WTC11 (cell line): Measurements from ENCODE around the gene GRIK2. TPM values are rescaled to one million over a fixed set of nuclear protein-coding genes. Genes with fewer than 3 reads are reported as not detected.
A peak's percentile ranks its signal among the peaks of the same experiment; 100 is the strongest.

Source experiments
- ATAC-seq: fragments of 200-7000 bp; cut with Tn5 transposase; 2 replicates; pipeline ENCODE4 v1.10.0; 2021; ENCODE audit warnings: mild to moderate bottlenecking, moderate library complexity
- CTCF ChIA-PET: fragments of 300-600 bp; sonication (Branson Sonifier 250); formaldehyde crosslinking; loops from one replicate; lab custom pipeline; 2021; ENCODE audit warnings: antibody characterized with exemption; lab: Charles Lee
- POLR2A ChIA-PET: fragments of 350-600 bp; sonication (Branson Sonifier 250); formaldehyde crosslinking; loops from one replicate; lab custom pipeline; 2021; ENCODE audit warnings: antibody characterized with exemption; lab: Charles Lee
- DNase-seq: peaks from one replicate; pipeline ENCODE4 v3.0.0; 2021; ENCODE audit warnings: low spot score
- H3K27ac Mint-ChIP-seq: 2 replicates; pipeline ENCODE4 v1.8.0; 2021; ENCODE audit warnings: mixed read lengths
- H3K27me3 Mint-ChIP-seq: 2 replicates; pipeline ENCODE4 v1.8.0; 2021; ENCODE audit warnings: low read depth, mild to moderate bottlenecking, moderate library complexity, mixed read lengths
- H3K36me3 Mint-ChIP-seq: 2 replicates; pipeline ENCODE4 v1.8.0; 2021; ENCODE audit warnings: mixed read lengths
- H3K4me1 Mint-ChIP-seq: 2 replicates; pipeline ENCODE4 v1.8.0; 2022; ENCODE audit warnings: mixed read lengths
- H3K4me3 Mint-ChIP-seq: 2 replicates; pipeline ENCODE4 v1.8.0; 2021; ENCODE audit warnings: mild to moderate bottlenecking, moderate library complexity, mixed read lengths
- H3K9me3 Mint-ChIP-seq: 2 replicates; pipeline ENCODE4 v1.8.0; 2021; ENCODE audit warnings: mixed read lengths
- ATF1 ChIP-seq: sonication (generic); formaldehyde crosslinking; IDR thresholded peaks from 2 replicates; pipeline ENCODE4 v1.8.1; 2023; ENCODE audit warnings: mild to moderate bottlenecking, moderate library complexity, missing genetic modification reagents
- FOXK1 ChIP-seq: sonication (generic); formaldehyde crosslinking; IDR thresholded peaks from 2 replicates; pipeline ENCODE4 v1.8.0; 2022; ENCODE audit warnings: mild to moderate bottlenecking, moderate library complexity, missing genetic modification reagents
- JAZF1 ChIP-seq: fragments of 250-450 bp; sonication (Bioruptor Pico); IDR thresholded peaks from 2 replicates; pipeline ENCODE4 v1.9.0; 2021; ENCODE audit warnings: moderate library complexity, mild to moderate bottlenecking, inconsistent platforms
- JUN ChIP-seq: sonication (generic); formaldehyde crosslinking; IDR thresholded peaks from 2 replicates; pipeline ENCODE4 v1.8.0; 2023; ENCODE audit warnings: mild to moderate bottlenecking, missing genetic modification reagents
- KAT7 ChIP-seq: sonication (generic); formaldehyde crosslinking; IDR thresholded peaks from 2 replicates; pipeline ENCODE4 v1.8.1; 2023; ENCODE audit warnings: missing genetic modification reagents, mild to moderate bottlenecking, borderline replicate concordance
- PRRX2 ChIP-seq: fragments of 250-450 bp; sonication (Bioruptor Pico); IDR thresholded peaks from 2 replicates; pipeline ENCODE4 v1.8.0; 2021; ENCODE audit warnings: mild to moderate bottlenecking
- SOX15 ChIP-seq: fragments of 250-450 bp; sonication (Bioruptor Pico); IDR thresholded peaks from 2 replicates; pipeline ENCODE4 v1.9.0; 2021; ENCODE audit warnings: mild to moderate bottlenecking
- TEAD4 ChIP-seq: sonication (generic); formaldehyde crosslinking; IDR thresholded peaks from 2 replicates; pipeline ENCODE4 v1.8.0; 2022; ENCODE audit warnings: mild to moderate bottlenecking, missing genetic modification reagents
- ZNF138 ChIP-seq: sonication (generic); formaldehyde crosslinking; conservative IDR thresholded peaks from 2 replicates; pipeline ENCODE4 v1.8.1; 2022; ENCODE audit warnings: mild to moderate bottlenecking, moderate library complexity, missing genetic modification reagents
- ZNF219 ChIP-seq: sonication (generic); formaldehyde crosslinking; IDR thresholded peaks from 2 replicates; pipeline ENCODE4 v1.8.0; 2023; ENCODE audit warnings: missing genetic modification reagents, mild to moderate bottlenecking, borderline replicate concordance
- ZNF416 ChIP-seq: fragments of 250-450 bp; sonication (Bioruptor Pico); IDR thresholded peaks from 2 replicates; pipeline ENCODE4 v1.9.0; 2021; ENCODE audit warnings: mild to moderate bottlenecking, inconsistent platforms
- ZNF423 ChIP-seq: fragments of 250-450 bp; sonication (Bioruptor Pico); IDR thresholded peaks from 2 replicates; pipeline ENCODE4 v2.1.2; 2022; ENCODE audit warnings: mild to moderate bottlenecking, moderate library complexity
- total RNA-seq: library from RNA; stranded (reverse); gene quantifications from 3 replicates; pipeline ENCODE4 v1.2.3, GENCODE V29; 2021
- TF ChIP-seq, protein P1 (sequence below): sonication (generic); formaldehyde crosslinking; IDR thresholded peaks from 2 replicates; pipeline ENCODE4 v1.8.1; 2023; ENCODE audit warnings: mild to moderate bottlenecking, missing genetic modification reagents
- TF ChIP-seq, protein P2 (sequence below): sonication (generic); formaldehyde crosslinking; IDR thresholded peaks from 2 replicates; pipeline ENCODE4 v1.8.0; 2023; ENCODE audit warnings: missing genetic modification reagents, mild to moderate bottlenecking, borderline replicate concordance
- TF ChIP-seq, protein P3 (sequence below): sonication (generic); formaldehyde crosslinking; IDR thresholded peaks from 2 replicates; pipeline ENCODE4 v1.8.1; 2023; ENCODE audit warnings: mild to moderate bottlenecking, missing genetic modification reagents, moderate library complexity
- TF ChIP-seq, protein P4 (sequence below): fragments of 250-450 bp; sonication (Bioruptor Pico); IDR thresholded peaks from 2 replicates; pipeline ENCODE4 v1.9.0; 2021; ENCODE audit warnings: mild to moderate bottlenecking
- TF ChIP-seq, protein P5 (sequence below): fragments of 200-600 bp; IDR thresholded peaks from 2 replicates; pipeline ENCODE4 v1.8.0; 2022; ENCODE audit warnings: antibody characterized with exemption
- TF ChIP-seq, protein P6 (sequence below): sonication (generic); formaldehyde crosslinking; conservative IDR thresholded peaks from 2 replicates; pipeline ENCODE4 v1.8.1; 2022; ENCODE audit warnings: mild to moderate bottlenecking, missing genetic modification reagents
- TF ChIP-seq, protein P7 (sequence below): sonication (generic); formaldehyde crosslinking; IDR thresholded peaks from 2 replicates; pipeline ENCODE4 v1.8.1; 2023; ENCODE audit warnings: mild to moderate bottlenecking, missing genetic modification reagents
- TF ChIP-seq, protein P8 (sequence below): sonication (generic); formaldehyde crosslinking; IDR thresholded peaks from 2 replicates; pipeline ENCODE4 v1.8.1; 2022; ENCODE audit warnings: low read depth, missing genetic modification reagents, borderline replicate concordance
- TF ChIP-seq, protein P9 (sequence below): sonication (generic); formaldehyde crosslinking; IDR thresholded peaks from 2 replicates; pipeline ENCODE4 v1.8.1; 2023; ENCODE audit warnings: mild to moderate bottlenecking, missing genetic modification reagents, moderate library complexity

The GRIK2 gene
- total RNA-seq, 1 experiment from 2014 or later = 2.7 TPM

DNA sequence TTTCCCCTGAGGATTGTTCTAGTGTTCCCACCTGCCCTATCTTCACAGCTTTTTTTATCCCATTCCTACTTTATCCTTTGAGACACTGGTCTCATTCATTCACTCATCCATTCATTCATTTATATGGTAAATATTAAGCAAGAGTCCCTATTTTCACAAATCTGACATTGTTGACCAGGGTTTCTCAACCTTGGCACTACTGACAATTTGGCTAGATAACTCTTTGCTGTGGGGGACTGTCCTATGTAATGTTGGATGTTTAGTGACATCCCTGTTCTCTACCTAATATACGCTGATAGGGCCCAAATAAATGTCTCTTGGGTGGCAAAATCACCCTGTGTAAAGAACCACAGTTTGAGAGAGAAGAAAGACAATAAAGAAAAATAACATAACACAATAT is 345.0 kb downstream of the GRIK2 start:
- ChIA-PET CTCF (no interaction called here), POLR2A (no interaction called here)
- Mint-ChIP-seq H3K27ac (no peak overlapping the region), H3K27me3 (no peaks in the 10 kb centered on the region), H3K4me1 (peaks cover 38% of the 10 kb centered on the region)
- TF ChIP-seq, protein P1, sequence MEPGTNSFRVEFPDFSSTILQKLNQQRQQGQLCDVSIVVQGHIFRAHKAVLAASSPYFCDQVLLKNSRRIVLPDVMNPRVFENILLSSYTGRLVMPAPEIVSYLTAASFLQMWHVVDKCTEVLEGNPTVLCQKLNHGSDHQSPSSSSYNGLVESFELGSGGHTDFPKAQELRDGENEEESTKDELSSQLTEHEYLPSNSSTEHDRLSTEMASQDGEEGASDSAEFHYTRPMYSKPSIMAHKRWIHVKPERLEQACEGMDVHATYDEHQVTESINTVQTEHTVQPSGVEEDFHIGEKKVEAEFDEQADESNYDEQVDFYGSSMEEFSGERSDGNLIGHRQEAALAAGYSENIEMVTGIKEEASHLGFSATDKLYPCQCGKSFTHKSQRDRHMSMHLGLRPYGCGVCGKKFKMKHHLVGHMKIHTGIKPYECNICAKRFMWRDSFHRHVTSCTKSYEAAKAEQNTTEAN = no peak
- TF ChIP-seq, protein P2, sequence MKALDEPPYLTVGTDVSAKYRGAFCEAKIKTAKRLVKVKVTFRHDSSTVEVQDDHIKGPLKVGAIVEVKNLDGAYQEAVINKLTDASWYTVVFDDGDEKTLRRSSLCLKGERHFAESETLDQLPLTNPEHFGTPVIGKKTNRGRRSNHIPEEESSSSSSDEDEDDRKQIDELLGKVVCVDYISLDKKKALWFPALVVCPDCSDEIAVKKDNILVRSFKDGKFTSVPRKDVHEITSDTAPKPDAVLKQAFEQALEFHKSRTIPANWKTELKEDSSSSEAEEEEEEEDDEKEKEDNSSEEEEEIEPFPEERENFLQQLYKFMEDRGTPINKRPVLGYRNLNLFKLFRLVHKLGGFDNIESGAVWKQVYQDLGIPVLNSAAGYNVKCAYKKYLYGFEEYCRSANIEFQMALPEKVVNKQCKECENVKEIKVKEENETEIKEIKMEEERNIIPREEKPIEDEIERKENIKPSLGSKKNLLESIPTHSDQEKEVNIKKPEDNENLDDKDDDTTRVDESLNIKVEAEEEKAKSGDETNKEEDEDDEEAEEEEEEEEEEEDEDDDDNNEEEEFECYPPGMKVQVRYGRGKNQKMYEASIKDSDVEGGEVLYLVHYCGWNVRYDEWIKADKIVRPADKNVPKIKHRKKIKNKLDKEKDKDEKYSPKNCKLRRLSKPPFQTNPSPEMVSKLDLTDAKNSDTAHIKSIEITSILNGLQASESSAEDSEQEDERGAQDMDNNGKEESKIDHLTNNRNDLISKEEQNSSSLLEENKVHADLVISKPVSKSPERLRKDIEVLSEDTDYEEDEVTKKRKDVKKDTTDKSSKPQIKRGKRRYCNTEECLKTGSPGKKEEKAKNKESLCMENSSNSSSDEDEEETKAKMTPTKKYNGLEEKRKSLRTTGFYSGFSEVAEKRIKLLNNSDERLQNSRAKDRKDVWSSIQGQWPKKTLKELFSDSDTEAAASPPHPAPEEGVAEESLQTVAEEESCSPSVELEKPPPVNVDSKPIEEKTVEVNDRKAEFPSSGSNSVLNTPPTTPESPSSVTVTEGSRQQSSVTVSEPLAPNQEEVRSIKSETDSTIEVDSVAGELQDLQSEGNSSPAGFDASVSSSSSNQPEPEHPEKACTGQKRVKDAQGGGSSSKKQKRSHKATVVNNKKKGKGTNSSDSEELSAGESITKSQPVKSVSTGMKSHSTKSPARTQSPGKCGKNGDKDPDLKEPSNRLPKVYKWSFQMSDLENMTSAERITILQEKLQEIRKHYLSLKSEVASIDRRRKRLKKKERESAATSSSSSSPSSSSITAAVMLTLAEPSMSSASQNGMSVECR = no peak
- TF ChIP-seq TEAD4 (CRISPR knock-in tag) = no peak
- no peak for TF ChIP-seq JUN (CRISPR knock-in tag)
- TF ChIP-seq, protein P3, sequence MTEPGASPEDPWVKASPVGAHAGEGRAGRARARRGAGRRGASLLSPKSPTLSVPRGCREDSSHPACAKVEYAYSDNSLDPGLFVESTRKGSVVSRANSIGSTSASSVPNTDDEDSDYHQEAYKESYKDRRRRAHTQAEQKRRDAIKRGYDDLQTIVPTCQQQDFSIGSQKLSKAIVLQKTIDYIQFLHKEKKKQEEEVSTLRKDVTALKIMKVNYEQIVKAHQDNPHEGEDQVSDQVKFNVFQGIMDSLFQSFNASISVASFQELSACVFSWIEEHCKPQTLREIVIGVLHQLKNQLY = no peak
- TF ChIP-seq KAT7 (CRISPR knock-in tag) = no peak
- TF ChIP-seq ZNF423 (CRISPR knock-in tag) = no peak
- no peak for TF ChIP-seq ATF1 (CRISPR knock-in tag)
- TF ChIP-seq, protein P4, sequence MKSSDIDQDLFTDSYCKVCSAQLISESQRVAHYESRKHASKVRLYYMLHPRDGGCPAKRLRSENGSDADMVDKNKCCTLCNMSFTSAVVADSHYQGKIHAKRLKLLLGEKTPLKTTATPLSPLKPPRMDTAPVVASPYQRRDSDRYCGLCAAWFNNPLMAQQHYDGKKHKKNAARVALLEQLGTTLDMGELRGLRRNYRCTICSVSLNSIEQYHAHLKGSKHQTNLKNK (CRISPR knock-in tag) = no peak
- TF ChIP-seq, protein P5, sequence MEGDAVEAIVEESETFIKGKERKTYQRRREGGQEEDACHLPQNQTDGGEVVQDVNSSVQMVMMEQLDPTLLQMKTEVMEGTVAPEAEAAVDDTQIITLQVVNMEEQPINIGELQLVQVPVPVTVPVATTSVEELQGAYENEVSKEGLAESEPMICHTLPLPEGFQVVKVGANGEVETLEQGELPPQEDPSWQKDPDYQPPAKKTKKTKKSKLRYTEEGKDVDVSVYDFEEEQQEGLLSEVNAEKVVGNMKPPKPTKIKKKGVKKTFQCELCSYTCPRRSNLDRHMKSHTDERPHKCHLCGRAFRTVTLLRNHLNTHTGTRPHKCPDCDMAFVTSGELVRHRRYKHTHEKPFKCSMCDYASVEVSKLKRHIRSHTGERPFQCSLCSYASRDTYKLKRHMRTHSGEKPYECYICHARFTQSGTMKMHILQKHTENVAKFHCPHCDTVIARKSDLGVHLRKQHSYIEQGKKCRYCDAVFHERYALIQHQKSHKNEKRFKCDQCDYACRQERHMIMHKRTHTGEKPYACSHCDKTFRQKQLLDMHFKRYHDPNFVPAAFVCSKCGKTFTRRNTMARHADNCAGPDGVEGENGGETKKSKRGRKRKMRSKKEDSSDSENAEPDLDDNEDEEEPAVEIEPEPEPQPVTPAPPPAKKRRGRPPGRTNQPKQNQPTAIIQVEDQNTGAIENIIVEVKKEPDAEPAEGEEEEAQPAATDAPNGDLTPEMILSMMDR = no peak
- no peak for TF ChIP-seq FOXK1 (CRISPR knock-in tag)
- TF ChIP-seq, all 79 proteins: peak for 0
- DNase-seq = no peak
- Mint-ChIP-seq H3K4me3 (no peak overlapping the region), H3K36me3 (peaks cover 45% of the 10 kb centered on the region), H3K9me3 (peaks cover 43% of the 10 kb centered on the region)
- no peak for ATAC-seq

DNA sequence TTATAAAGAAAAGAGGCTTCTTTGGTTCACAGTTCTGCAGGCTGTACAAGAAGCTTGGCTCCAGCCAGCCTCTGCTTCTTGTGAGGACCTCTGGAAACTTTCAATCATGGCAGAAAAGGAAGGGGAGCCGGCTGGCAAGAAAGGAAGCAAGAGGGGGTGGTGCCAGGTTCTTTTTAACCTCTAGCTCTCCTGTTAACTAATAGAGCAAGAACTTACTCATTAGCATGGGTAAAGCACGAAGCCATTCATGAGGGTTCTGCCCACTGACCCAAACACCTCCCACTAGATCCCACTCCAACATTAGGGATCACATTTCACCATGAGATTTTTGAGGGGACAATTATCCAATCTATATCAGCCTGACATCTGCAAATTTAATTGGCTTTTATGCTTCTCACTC is 347.1 kb downstream of the GRIK2 start:
- H3K36me3 Mint-ChIP-seq = peaks cover 28% of the 10 kb centered on the region
- ATAC-seq (peak; percentile 64), DNase-seq (no peak)
- H3K4me1 Mint-ChIP-seq = peaks cover 34% of the 10 kb centered on the region
- CTCF ChIA-PET = no interaction called here
- H3K27ac Mint-ChIP-seq = peak overlapping the region; percentile 96
- peaks cover 28% of the 10 kb centered on the region for H3K9me3 Mint-ChIP-seq
- TF ChIP-seq PRRX2 (CRISPR knock-in tag) (no peak), SOX15 (no peak), ZNF138 (CRISPR knock-in tag) (no peak), ZNF416 (CRISPR knock-in tag) (no peak), JAZF1 (CRISPR knock-in tag) (no peak), ZNF219 (no peak)
- TF ChIP-seq, protein P6, sequence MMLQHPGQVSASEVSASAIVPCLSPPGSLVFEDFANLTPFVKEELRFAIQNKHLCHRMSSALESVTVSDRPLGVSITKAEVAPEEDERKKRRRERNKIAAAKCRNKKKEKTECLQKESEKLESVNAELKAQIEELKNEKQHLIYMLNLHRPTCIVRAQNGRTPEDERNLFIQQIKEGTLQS = no peak
- TF ChIP-seq, protein P7, sequence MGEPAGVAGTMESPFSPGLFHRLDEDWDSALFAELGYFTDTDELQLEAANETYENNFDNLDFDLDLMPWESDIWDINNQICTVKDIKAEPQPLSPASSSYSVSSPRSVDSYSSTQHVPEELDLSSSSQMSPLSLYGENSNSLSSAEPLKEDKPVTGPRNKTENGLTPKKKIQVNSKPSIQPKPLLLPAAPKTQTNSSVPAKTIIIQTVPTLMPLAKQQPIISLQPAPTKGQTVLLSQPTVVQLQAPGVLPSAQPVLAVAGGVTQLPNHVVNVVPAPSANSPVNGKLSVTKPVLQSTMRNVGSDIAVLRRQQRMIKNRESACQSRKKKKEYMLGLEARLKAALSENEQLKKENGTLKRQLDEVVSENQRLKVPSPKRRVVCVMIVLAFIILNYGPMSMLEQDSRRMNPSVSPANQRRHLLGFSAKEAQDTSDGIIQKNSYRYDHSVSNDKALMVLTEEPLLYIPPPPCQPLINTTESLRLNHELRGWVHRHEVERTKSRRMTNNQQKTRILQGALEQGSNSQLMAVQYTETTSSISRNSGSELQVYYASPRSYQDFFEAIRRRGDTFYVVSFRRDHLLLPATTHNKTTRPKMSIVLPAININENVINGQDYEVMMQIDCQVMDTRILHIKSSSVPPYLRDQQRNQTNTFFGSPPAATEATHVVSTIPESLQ (CRISPR knock-in tag) = no peak
- TF ChIP-seq, protein P8, sequence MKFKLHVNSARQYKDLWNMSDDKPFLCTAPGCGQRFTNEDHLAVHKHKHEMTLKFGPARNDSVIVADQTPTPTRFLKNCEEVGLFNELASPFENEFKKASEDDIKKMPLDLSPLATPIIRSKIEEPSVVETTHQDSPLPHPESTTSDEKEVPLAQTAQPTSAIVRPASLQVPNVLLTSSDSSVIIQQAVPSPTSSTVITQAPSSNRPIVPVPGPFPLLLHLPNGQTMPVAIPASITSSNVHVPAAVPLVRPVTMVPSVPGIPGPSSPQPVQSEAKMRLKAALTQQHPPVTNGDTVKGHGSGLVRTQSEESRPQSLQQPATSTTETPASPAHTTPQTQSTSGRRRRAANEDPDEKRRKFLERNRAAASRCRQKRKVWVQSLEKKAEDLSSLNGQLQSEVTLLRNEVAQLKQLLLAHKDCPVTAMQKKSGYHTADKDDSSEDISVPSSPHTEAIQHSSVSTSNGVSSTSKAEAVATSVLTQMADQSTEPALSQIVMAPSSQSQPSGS (CRISPR knock-in tag) = no peak
- TF ChIP-seq, protein P9, sequence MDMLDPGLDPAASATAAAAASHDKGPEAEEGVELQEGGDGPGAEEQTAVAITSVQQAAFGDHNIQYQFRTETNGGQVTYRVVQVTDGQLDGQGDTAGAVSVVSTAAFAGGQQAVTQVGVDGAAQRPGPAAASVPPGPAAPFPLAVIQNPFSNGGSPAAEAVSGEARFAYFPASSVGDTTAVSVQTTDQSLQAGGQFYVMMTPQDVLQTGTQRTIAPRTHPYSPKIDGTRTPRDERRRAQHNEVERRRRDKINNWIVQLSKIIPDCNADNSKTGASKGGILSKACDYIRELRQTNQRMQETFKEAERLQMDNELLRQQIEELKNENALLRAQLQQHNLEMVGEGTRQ (CRISPR knock-in tag) = no peak
- H3K4me3 Mint-ChIP-seq = no peak overlapping the region
- H3K27me3 Mint-ChIP-seq = no peaks in the 10 kb centered on the region
- POLR2A ChIA-PET = no interaction called here
